Heart left ventricle (tissue), 16 donors: ENCODE measurements around the gene FBLN2. TPM values are rescaled to one million over a fixed set of nuclear protein-coding genes. Genes with fewer than 3 reads are reported as not detected.

Source experiments
- ATAC-seq, 4 donors: fragments of 200-7000 bp; cut with Tn5 transposase; one replicate each; pipeline ENCODE4 v1.9.1; 2020 to 2022; ENCODE audit warnings: moderate library complexity in 4 of 4, mild to moderate bottlenecking in 3 of 4, moderate number of reproducible peaks in 1 of 4
- DNase-seq, 5 donors: peaks; one replicate each; pipeline ENCODE4 v3.0.0-alpha.2; 2020
- H3K27ac ChIP-seq, 12 donors: fragments of 200-600 bp; sonication (generic) in 4 of 12; one replicate each; pipeline versions ENCODE4 v1.5.0 to v1.8.0; 2016 to 2022; ENCODE audit warnings: mild to moderate bottlenecking in 2 of 12
- H3K27me3 ChIP-seq, 9 donors: fragments of 200-600 bp; sonication (generic) in 2 of 9; one replicate each; pipeline versions ENCODE4 v1.5.1 to v1.8.0; 2016 to 2022; ENCODE audit warnings: mild to moderate bottlenecking in 3 of 9
- H3K36me3 ChIP-seq, 9 donors: fragments of 200-600 bp; sonication (generic) in 2 of 9; one replicate each; pipeline versions ENCODE4 v1.5.0 to v1.8.0; 2018 to 2022; ENCODE audit warnings: mild to moderate bottlenecking in 2 of 9
- H3K4me1 ChIP-seq, 12 donors: fragments of 200-600 bp; sonication (generic) in 4 of 12; one replicate each; pipeline versions ENCODE4 v1.5.0 to v1.8.0; 2016 to 2022; ENCODE audit warnings: mild to moderate bottlenecking in 3 of 12
- H3K4me3 ChIP-seq, 12 donors: fragments of 200-600 bp; sonication (generic) in 4 of 12; one replicate each; pipeline versions ENCODE4 v1.5.0 to v1.8.0; 2017 to 2022; ENCODE audit warnings: mild to moderate bottlenecking in 9 of 12, moderate library complexity in 4 of 12
- H3K9me3 ChIP-seq, 12 donors: fragments of 200-600 bp; sonication (generic) in 4 of 12; one replicate each; pipeline versions ENCODE4 v1.5.0 to v1.8.0; 2016 to 2022; ENCODE audit warnings: mild to moderate bottlenecking in 1 of 12
- POLR2A ChIP-seq, 2 donors: fragments of 450-650 bp; IDR thresholded peaks; one replicate each; pipeline ENCODE4 v1.6.1; 2017; ENCODE audit warnings: antibody characterized with exemption in 2 of 2, mild to moderate bottlenecking in 2 of 2, moderate library complexity in 2 of 2
- WGBS, 4 donors: extraction: QIAGEN DNeasy Blood & Tissue Kit in 2 of 4; methylation state at CpG; one replicate each; pipeline versions ENCODE4 v1.1.5 to v1.1.7; 2013 to 2018; 5-methylcytosine and 5-hydroxymethylcytosine counted together
- intact Hi-C, 10 donors: fragments of 100-400 bp; cut with DNase I; formaldehyde crosslinking; loops; one replicate each; pipeline versions ENCODE4 v1.11.1 to v1.14.2; 2022
- polyA plus RNA-seq, 2 donors: library from polyadenylated mRNA; stranded (reverse); fragments of 200-250 nt; gene quantifications; one replicate each; pipeline ENCODE4 v1.2.3, GENCODE V29; 2013
- total RNA-seq, 9 donors: library from RNA; depleted of rRNA in 2 of 9; stranded (reverse); fragments of >200 nt in 2 of 9; fragmentation: NEBNext Ultra II Directional in 3 of 9; extraction: Animal tissue kit (Norgen Biotek cat#: 25700) in 3 of 9; gene quantifications; one replicate each; pipeline versions ENCODE4 v1.1.0 to v1.2.4, GENCODE V29; 2016 to 2023
- TF ChIP-seq, protein P1 (sequence below), 12 donors: fragments of 200-600 bp; sonication (generic) in 4 of 12; IDR thresholded peaks; one replicate each; pipeline versions ENCODE4 v1.5.0 to v1.8.0; 2018 to 2022; ENCODE audit warnings: antibody characterized with exemption in 12 of 12, mild to moderate bottlenecking in 5 of 12
- donor health status: ischemic (EF 13 %, LVEDD 7.1; RV severe dilation, severe dysfunction).
- donor health status: healthy with polysubstance abuse.
- donor health status: DM: no; HTN: yes; CAD: no.
- donor health status: DM: no; HTN: no; CAD: no.
- donor health status: ischemic (EF 25% LVEDD 6.9; RV normal size, moderate dysfunction).
- donor health status: ischemic (EF 25% LVEDD 5.7; RV mildly dilated, moderate dysfunction).
- donor health status: healthy.
- donor health status: DM: yes; HTN: yes; CAD: no.
- donor health status: ischemic (EF 35%, LVEDD 5.7; RV mildly dilated, moderate dysfunction).
- donor health status: nonischemic (EF 11% LVEDD 7.7; RV severe dilation, severe dysfunction).
- donor health status: DM: yes; HTN: yes; CAD: no.
- donor health status: PGD.
- donor health status: ischemic (EF 29% LVEDD 5.4; RV normal size, mild dysfunction).
- donor health status: nonischemic (EF 23%, LVEDD 6.1; RV moderate dilation, normal function).

The FBLN2 gene
- total and polyA plus RNA-seq, 11 donors, result 16.5 to 118 (median 42.7) TPM

DNA sequence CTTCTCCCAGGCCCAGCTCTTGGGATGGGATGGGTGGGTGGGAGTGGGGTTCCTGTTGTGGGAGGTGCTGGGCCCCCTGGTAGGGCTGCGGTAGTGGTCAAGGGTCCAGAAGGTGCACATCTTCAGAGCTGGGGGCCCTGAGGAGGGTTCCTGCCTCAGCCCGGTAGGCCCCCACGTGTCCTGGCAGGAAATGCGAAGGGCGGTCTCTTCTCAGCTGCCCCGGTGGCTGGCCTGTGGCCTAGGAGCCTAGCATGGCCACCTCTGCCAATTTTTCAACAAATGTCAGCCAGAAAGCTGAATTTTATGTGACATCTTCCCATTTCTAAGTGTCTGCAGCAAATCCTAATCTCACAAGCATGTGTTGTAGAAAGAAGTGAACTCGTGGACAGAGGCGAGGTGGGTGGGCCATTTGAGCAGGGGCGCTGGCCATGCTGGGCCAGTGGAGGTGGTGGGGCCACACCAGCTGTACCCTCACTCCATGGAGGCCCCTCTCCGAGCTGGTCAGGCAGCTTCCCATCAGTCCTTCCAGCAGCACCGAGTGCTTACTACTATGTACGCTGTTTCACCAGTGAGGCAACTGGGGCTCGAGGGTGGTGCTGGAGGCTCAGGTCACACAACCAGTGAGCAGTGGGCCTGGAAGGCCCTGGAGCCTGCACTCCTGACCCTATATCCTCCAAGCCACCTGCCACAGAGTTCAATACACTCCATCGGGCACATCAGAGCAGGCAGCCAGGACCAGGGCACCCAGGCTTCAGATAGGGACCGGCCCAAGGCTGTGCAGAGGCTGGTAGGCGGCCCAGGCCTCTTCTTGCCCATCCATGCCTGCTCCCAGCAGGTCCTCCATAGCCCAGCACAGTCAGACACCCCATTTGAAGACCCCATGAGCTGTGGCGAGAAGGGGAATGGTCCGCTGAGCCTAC is 23.2 kb downstream of the FBLN2 start:
- Histone ChIP-seq H3K4me3 (no peak overlapping the region), H3K4me1 (peaks cover 0 to 41% (median 13%) of the 10 kb centered on the region in 12 donors), H3K27me3 (no peaks in the 10 kb centered on the region), H3K36me3 (peaks cover 0 to 9% (median 0%) of the 10 kb centered on the region in 9 donors), H3K9me3 (no peaks in the 10 kb centered on the region), H3K27ac (no peak overlapping the region)
- no peak for DNase-seq
- ATAC-seq, result no peak
- no peak for TF ChIP-seq POLR2A (IDR thresholded peaks at IDR 0.05)
- TF ChIP-seq, protein P1, sequence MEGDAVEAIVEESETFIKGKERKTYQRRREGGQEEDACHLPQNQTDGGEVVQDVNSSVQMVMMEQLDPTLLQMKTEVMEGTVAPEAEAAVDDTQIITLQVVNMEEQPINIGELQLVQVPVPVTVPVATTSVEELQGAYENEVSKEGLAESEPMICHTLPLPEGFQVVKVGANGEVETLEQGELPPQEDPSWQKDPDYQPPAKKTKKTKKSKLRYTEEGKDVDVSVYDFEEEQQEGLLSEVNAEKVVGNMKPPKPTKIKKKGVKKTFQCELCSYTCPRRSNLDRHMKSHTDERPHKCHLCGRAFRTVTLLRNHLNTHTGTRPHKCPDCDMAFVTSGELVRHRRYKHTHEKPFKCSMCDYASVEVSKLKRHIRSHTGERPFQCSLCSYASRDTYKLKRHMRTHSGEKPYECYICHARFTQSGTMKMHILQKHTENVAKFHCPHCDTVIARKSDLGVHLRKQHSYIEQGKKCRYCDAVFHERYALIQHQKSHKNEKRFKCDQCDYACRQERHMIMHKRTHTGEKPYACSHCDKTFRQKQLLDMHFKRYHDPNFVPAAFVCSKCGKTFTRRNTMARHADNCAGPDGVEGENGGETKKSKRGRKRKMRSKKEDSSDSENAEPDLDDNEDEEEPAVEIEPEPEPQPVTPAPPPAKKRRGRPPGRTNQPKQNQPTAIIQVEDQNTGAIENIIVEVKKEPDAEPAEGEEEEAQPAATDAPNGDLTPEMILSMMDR (IDR thresholded peaks at IDR 0.05), result no peak
- WGBS, 4 donors, result 76 to 89% (median 86%) methylated on average over 13 to 18 of the region's 18 CpGs
- intact Hi-C loops, result no loop called here

- peaks cover 0 to 38% (median 13%) of the 10 kb centered on the region in 12 donors for H3K4me1 ChIP-seq
- DNase-seq, result no peak
- 91 to 97% (median 95%) methylated on average over 10 to 11 of the region's 11 CpGs for WGBS, 4 donors
These were observed 24.1 kb downstream of the FBLN2 start for GRCh38 chr3:13572926-13573623.

DNA sequence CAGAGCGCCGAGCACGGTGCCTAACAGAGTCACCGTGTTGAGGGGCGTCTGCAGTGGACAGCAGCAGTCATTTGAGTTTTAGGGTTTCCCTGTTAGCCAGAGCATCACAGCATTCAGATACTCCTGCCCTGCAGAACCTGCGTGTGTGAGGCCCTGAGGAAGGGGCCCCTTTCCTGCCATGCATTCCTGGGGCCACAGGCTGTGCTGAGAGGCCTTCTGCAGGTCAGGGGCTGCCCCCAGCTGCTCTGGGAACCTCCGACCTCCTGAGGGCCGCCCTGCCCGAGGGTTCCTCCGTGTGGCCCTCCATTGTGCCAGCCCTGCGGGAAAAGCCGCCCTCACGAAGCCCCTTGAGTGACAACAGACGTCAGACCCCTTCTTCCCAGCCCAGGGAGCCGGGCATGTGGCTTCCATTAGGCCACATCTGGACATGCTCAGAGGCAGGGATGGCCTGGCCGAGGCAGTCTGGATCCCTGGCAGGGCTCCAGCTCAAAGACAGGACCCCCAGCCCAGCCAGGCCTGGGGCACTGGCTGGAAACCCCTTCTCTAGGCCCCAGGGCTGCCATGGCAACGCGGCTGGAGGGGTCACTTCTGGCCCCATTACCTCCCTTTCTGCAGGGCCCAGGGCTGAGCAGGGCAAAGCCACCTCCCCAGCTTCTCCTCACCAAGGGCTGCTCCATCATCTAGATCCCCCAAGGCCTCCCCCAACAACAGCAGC is 25.3 kb downstream of the FBLN2 start:
- Histone ChIP-seq H3K4me3 (no peak overlapping the region), H3K9me3 (no peaks in the 10 kb centered on the region), H3K27me3 (no peaks in the 10 kb centered on the region), H3K27ac (peak overlapping the region in 4 of 12 donors; percentile 8 to 49 (median 26)), H3K36me3 (peaks cover 0 to 9% (median 0%) of the 10 kb centered on the region in 9 donors), H3K4me1 (peaks cover 0 to 30% (median 13%) of the 10 kb centered on the region in 12 donors)
- ATAC-seq, result no peak
- intact Hi-C loops, result no loop called here
- WGBS, 4 donors, result 70 to 82% (median 75%) methylated on average over 11 to 18 of the region's 18 CpGs
- no peak for DNase-seq
- no peak for TF ChIP-seq POLR2A (IDR thresholded peaks at IDR 0.05)
- TF ChIP-seq, protein P1 (IDR thresholded peaks at IDR 0.05), result no peak

More at GRCh38 chr3:13572926-13573623, 24.1 kb downstream of the FBLN2 start:
- H3K27me3 ChIP-seq, result no peaks in the 10 kb centered on the region
- no peak overlapping the region for H3K27ac ChIP-seq
- H3K9me3 ChIP-seq, result no peaks in the 10 kb centered on the region
- no peak overlapping the region for H3K4me3 ChIP-seq
- peaks cover 0 to 9% (median 0%) of the 10 kb centered on the region in 9 donors for H3K36me3 ChIP-seq
- TF ChIP-seq, protein P1 (IDR thresholded peaks at IDR 0.05), result no peak
- TF ChIP-seq POLR2A (IDR thresholded peaks at IDR 0.05), result no peak
- ATAC-seq, result no peak
- intact Hi-C loops, result no loop called here
